ENCODE data around the gene NHP2.

Gene NHP2

GRCh38 chr5:178114325-178115135 is 39.2 kb downstream of the NHP2 start:
- H3K79me1 ChIP-seq (replicated peaks; ENCODE audit: low read length, poor library complexity, severe bottlenecking): no peaks in the 10 kb centered on the region
- peaks cover 27 to 58% of the 10 kb centered on the region in 2 experiments for H3K27me3 ChIP-seq (ENCODE audit: control insufficient read depth in 1 of 2, insufficient read depth in 1 of 2, low read length in 2 of 2)
- no peak overlapping the region for H2BK12ac ChIP-seq (ENCODE audit: low read length in 2 of 2)
- H2BK5ac ChIP-seq (ENCODE audit: low read depth, low read length, poor library complexity, severe bottlenecking): no peak overlapping the region
- H4K91ac ChIP-seq (ENCODE audit: low read length): no peak overlapping the region
- H3K23ac ChIP-seq (ENCODE audit: low read length in 2 of 2): no peak overlapping the region
- H3K14ac ChIP-seq (ENCODE audit: low read length in 2 of 2): no peak overlapping the region
- no peaks in the 10 kb centered on the region for H3K36me3 ChIP-seq (ENCODE audit: control insufficient read depth in 1 of 2, insufficient read depth in 2 of 2, low read depth in 1 of 2, low read length in 2 of 2)
- H4K8ac ChIP-seq (ENCODE audit: low read length): no peak overlapping the region
- DNase-seq: no peak
- peaks cover 30% of the 10 kb centered on the region for H3K4me1 ChIP-seq (ENCODE audit: control insufficient read depth, insufficient read depth, low read depth, low read length)
- no peak overlapping the region for H2AK5ac ChIP-seq (ENCODE audit: low read length, severe bottlenecking)
- H3K9ac ChIP-seq (ENCODE audit: low read length): no peak overlapping the region
- no peak overlapping the region for H3K27ac ChIP-seq (ENCODE audit: low read length, poor library complexity, severe bottlenecking)
- H3K9me3 ChIP-seq (ENCODE audit: control insufficient read depth, low read length): peaks cover 3% of the 10 kb centered on the region
- no peak overlapping the region for H2BK120ac ChIP-seq (ENCODE audit: low read depth, low read length)
- H3K4me3 ChIP-seq (ENCODE audit: insufficient read depth in 1 of 2, low read depth in 1 of 2, low read length in 2 of 2): no peak overlapping the region
- H3K4ac ChIP-seq (ENCODE audit: low read depth in 1 of 2, low read length in 2 of 2): no peak overlapping the region
- no peak overlapping the region for H2AFZ ChIP-seq (ENCODE audit: low read depth, low read length)
- no peak overlapping the region for H3K18ac ChIP-seq (ENCODE audit: low read depth in 1 of 2, low read length in 2 of 2)
- H2BK15ac ChIP-seq (ENCODE audit: low read depth, poor library complexity, severe bottlenecking): no peak overlapping the region
- peak overlapping the region; percentile 94 for H3K4me2 ChIP-seq (ENCODE audit: low read length, poor library complexity, severe bottlenecking)
- WGBS: 14% methylated on average over 28 of the region's 28 CpGs

DNA sequence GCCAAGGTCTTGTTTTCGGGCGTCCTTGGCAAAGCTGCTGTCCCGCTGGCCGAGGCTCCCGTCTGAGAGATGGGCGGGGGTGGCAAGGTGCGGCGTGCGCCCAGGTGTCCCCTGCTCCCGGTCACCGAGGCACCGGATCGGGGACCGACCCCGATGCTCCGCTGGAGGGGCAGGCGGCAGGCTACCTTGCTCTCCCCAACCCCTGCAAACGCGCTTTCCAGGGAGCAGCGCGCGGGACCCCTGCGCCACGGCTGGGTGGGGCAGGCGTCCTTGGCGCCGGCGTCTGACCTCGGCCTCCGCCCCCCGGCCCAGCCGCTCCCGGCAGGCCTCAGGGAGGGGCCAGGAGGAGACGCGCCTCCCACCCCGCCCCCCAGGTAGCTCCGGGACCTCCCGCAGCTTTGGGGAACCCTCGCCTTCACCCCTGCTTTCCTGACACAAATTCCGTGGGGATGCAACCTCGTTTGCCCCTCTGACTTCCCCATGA is 39.8 kb downstream of the NHP2 start:
- Histone ChIP-seq H3K9ac (ENCODE audit: low read length) (no peak overlapping the region), H4K8ac (ENCODE audit: low read length) (peak overlapping the region; percentile 39), H3K79me1 (replicated peaks; ENCODE audit: low read length, poor library complexity, severe bottlenecking) (no peaks in the 10 kb centered on the region), H3K4me2 (ENCODE audit: low read length, poor library complexity, severe bottlenecking) (peak overlapping the region; percentile 94), H2AFZ (ENCODE audit: low read depth, low read length) (no peak overlapping the region), H3K36me3 (ENCODE audit: control insufficient read depth in 1 of 2, insufficient read depth in 2 of 2, low read depth in 1 of 2, low read length in 2 of 2) (no peaks in the 10 kb centered on the region), H3K23ac (ENCODE audit: low read length in 2 of 2) (no peak overlapping the region), H2BK15ac (ENCODE audit: low read depth, poor library complexity, severe bottlenecking) (no peak overlapping the region), H2BK5ac (ENCODE audit: low read depth, low read length, poor library complexity, severe bottlenecking) (no peak overlapping the region), H2AK5ac (ENCODE audit: low read length, severe bottlenecking) (no peak overlapping the region), H3K4me1 (ENCODE audit: control insufficient read depth, insufficient read depth, low read depth, low read length) (peaks cover 30% of the 10 kb centered on the region), H3K4me3 (ENCODE audit: insufficient read depth in 1 of 2, low read depth in 1 of 2, low read length in 2 of 2) (peak overlapping the region in 1 of 2 experiments; percentile 61), H3K9me3 (ENCODE audit: control insufficient read depth, low read length) (peaks cover 3% of the 10 kb centered on the region), H3K18ac (ENCODE audit: low read depth in 1 of 2, low read length in 2 of 2) (no peak overlapping the region), H2BK120ac (ENCODE audit: low read depth, low read length) (no peak overlapping the region), H3K4ac (ENCODE audit: low read depth in 1 of 2, low read length in 2 of 2) (no peak overlapping the region), H3K14ac (ENCODE audit: low read length in 2 of 2) (peak overlapping the region in 1 of 2 experiments; percentile 47), H2BK12ac (ENCODE audit: low read length in 2 of 2) (no peak overlapping the region), H3K27ac (ENCODE audit: low read length, poor library complexity, severe bottlenecking) (no peak overlapping the region), H3K27me3 (ENCODE audit: control insufficient read depth in 1 of 2, insufficient read depth in 1 of 2, low read length in 2 of 2) (peaks cover 27 to 58% of the 10 kb centered on the region in 2 experiments), H4K91ac (ENCODE audit: low read length) (no peak overlapping the region)
- 1% methylated on average over 40 of the region's 41 CpGs for WGBS
- no peak for DNase-seq

- Histone ChIP-seq H2BK5ac (ENCODE audit: low read depth, low read length, poor library complexity, severe bottlenecking) (no peak within 1 kb of the TSS), H3K79me1 (replicated peaks; ENCODE audit: low read length, poor library complexity, severe bottlenecking) (no peaks in the 10 kb centered on the region), H2BK120ac (ENCODE audit: low read depth, low read length) (no peak within 1 kb of the TSS), H3K4me2 (ENCODE audit: low read length, poor library complexity, severe bottlenecking) (peak within 1 kb of the TSS; percentile 94), H3K36me3 (ENCODE audit: control insufficient read depth in 1 of 2, insufficient read depth in 2 of 2, low read depth in 1 of 2, low read length in 2 of 2) (no peaks in the 10 kb centered on the region), H2BK12ac (ENCODE audit: low read length in 2 of 2) (no peak within 1 kb of the TSS), H2AFZ (ENCODE audit: low read depth, low read length) (no peak within 1 kb of the TSS), H3K27ac (ENCODE audit: low read length, poor library complexity, severe bottlenecking) (no peak within 1 kb of the TSS), H3K9ac (ENCODE audit: low read length) (no peak within 1 kb of the TSS), H3K27me3 (ENCODE audit: control insufficient read depth in 1 of 2, insufficient read depth in 1 of 2, low read length in 2 of 2) (peaks cover 27 to 58% of the 10 kb centered on the region in 2 experiments), H3K23ac (ENCODE audit: low read length in 2 of 2) (peak within 1 kb of the TSS in 1 of 2 experiments; percentile 23), H4K8ac (ENCODE audit: low read length) (peak within 1 kb of the TSS; percentile 39), H3K4me3 (ENCODE audit: insufficient read depth in 1 of 2, low read depth in 1 of 2, low read length in 2 of 2) (peak within 1 kb of the TSS in 1 of 2 experiments; percentile 61), H3K18ac (ENCODE audit: low read depth in 1 of 2, low read length in 2 of 2) (no peak within 1 kb of the TSS), H3K4me1 (ENCODE audit: control insufficient read depth, insufficient read depth, low read depth, low read length) (peaks cover 30% of the 10 kb centered on the region), H4K91ac (ENCODE audit: low read length) (no peak within 1 kb of the TSS), H2AK5ac (ENCODE audit: low read length, severe bottlenecking) (no peak within 1 kb of the TSS), H2BK15ac (ENCODE audit: low read depth, poor library complexity, severe bottlenecking) (peak within 1 kb of the TSS; percentile 55), H3K9me3 (ENCODE audit: control insufficient read depth, low read length) (peaks cover 3% of the 10 kb centered on the region), H3K14ac (ENCODE audit: low read length in 2 of 2) (peak within 1 kb of the TSS in 1 of 2 experiments; percentile 47), H3K4ac (ENCODE audit: low read depth in 1 of 2, low read length in 2 of 2) (no peak within 1 kb of the TSS)
- under 1% methylated on average over 62 of the region's 96 CpGs for WGBS
- peak; percentile 53 for DNase-seq
Observed at GRCh38 chr5:178113141-178113787, 40.4 kb downstream of the NHP2 start, which contains the start of gene N4BP3. N4BP3 (plus strand) TSS chr5:178113532; CDS start chr5:178119584, 6,052 bp downstream.

- no peak overlapping the region for H2BK120ac ChIP-seq (ENCODE audit: low read depth, low read length)
- no peak overlapping the region for H4K8ac ChIP-seq (ENCODE audit: low read length)
- H2BK12ac ChIP-seq (ENCODE audit: low read length in 2 of 2): no peak overlapping the region
- no peak overlapping the region for H4K91ac ChIP-seq (ENCODE audit: low read length)
- DNase-seq: no peak
- 99% methylated on average over 5 of the region's 5 CpGs for WGBS
- H3K4me1 ChIP-seq (ENCODE audit: control insufficient read depth, insufficient read depth, low read depth, low read length): peaks cover 30% of the 10 kb centered on the region
- H3K4ac ChIP-seq (ENCODE audit: low read depth in 1 of 2, low read length in 2 of 2): no peak overlapping the region
- H3K18ac ChIP-seq (ENCODE audit: low read depth in 1 of 2, low read length in 2 of 2): no peak overlapping the region
- H3K79me1 ChIP-seq (replicated peaks; ENCODE audit: low read length, poor library complexity, severe bottlenecking): no peaks in the 10 kb centered on the region
- peaks cover 3% of the 10 kb centered on the region for H3K9me3 ChIP-seq (ENCODE audit: control insufficient read depth, low read length)
- no peak overlapping the region for H2BK5ac ChIP-seq (ENCODE audit: low read depth, low read length, poor library complexity, severe bottlenecking)
- H3K4me2 ChIP-seq (ENCODE audit: low read length, poor library complexity, severe bottlenecking): no peak overlapping the region
- no peak overlapping the region for H2AFZ ChIP-seq (ENCODE audit: low read depth, low read length)
- peaks cover 27 to 57% of the 10 kb centered on the region in 2 experiments for H3K27me3 ChIP-seq (ENCODE audit: control insufficient read depth in 1 of 2, insufficient read depth in 1 of 2, low read length in 2 of 2)
- no peak overlapping the region for H3K14ac ChIP-seq (ENCODE audit: low read length in 2 of 2)
- H3K36me3 ChIP-seq (ENCODE audit: control insufficient read depth in 1 of 2, insufficient read depth in 2 of 2, low read depth in 1 of 2, low read length in 2 of 2): no peaks in the 10 kb centered on the region
- H3K9ac ChIP-seq (ENCODE audit: low read length): no peak overlapping the region
- H3K27ac ChIP-seq (ENCODE audit: low read length, poor library complexity, severe bottlenecking): no peak overlapping the region
- no peak overlapping the region for H3K4me3 ChIP-seq (ENCODE audit: insufficient read depth in 1 of 2, low read depth in 1 of 2, low read length in 2 of 2)
- no peak overlapping the region for H2AK5ac ChIP-seq (ENCODE audit: low read length, severe bottlenecking)
- no peak overlapping the region for H2BK15ac ChIP-seq (ENCODE audit: low read depth, poor library complexity, severe bottlenecking)
- H3K23ac ChIP-seq (ENCODE audit: low read length in 2 of 2): no peak overlapping the region
Observed at GRCh38 chr5:178112545-178112944, 41.1 kb downstream of the NHP2 start.

Data from mesenchymal stem cell (in vitro differentiated cells and primary cell).